Measurements from ENCODE around the gene GFOD1. TPM values are rescaled to one million over a fixed set of nuclear protein-coding genes. Genes with fewer than 3 reads are reported as not detected.

GFOD1 gene
- total RNA-seq, 1 experiment from 2014 or later: 6.1 TPM

DNA sequence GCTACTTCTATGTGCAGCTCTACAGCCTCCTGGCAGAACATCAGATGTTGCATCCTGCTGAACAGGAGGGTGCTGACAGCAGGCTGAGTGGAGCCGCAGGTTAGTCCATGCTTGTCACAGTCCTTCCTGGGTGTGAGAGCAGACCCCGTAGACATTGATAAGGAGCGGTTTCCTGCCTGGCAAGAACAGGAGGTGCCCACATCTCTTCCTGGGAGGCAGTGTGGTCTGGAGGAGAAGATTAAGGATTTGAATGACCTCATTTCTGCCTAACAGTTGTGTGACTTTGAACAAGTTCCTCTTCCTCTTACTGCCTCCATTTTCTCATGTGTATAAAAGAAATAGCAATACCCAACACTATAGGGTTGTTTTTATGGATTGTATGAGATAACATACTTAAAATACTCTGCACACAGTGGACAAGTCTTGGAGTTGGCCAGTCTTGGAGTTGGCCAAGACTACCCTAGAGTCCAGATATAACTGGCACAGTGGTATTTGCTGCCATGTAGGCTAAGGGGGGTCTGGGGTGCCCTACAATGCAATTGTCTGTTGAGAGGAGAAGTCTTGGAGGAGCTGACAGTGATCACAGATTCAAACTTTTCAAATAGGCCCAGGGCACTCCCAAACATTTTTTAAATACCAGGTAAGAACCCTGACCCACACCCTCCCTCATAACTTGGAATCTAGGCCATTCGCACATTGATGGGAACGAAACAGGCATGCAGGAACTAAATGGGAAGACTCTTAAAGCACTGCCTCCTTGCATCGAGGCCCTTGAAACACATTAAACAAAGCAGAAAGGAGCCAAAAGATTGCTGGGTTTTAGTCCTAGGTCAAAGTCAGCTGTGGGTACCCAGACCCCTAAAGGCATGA, 126.5 kb downstream of the GFOD1 start:
- no peak overlapping the region for H3K56ac ChIP-seq (ENCODE audit: insufficient read length, low read depth, low read length)
- H3K4me2 ChIP-seq (ENCODE audit: insufficient read depth, insufficient read length, low read length): no peak overlapping the region

More for the DNA sequence above, 126.5 kb downstream of the GFOD1 start:
- Histone ChIP-seq H3K79me2 (ENCODE audit: insufficient read depth, low read length) (no peaks in the 10 kb centered on the region), H3K18ac (ENCODE audit: insufficient read length, low read depth, low read length) (no peak overlapping the region), H2BK120ac (ENCODE audit: low read depth, low read length, poor library complexity, severe bottlenecking) (no peak overlapping the region), H2BK5ac (ENCODE audit: insufficient read length, low read length) (no peak overlapping the region), H3K27ac (ENCODE audit: insufficient read length, low read depth, low read length) (no peak overlapping the region), H4K8ac (replicated peaks; ENCODE audit: insufficient read length, low read depth, low read length) (no peak overlapping the region), H3K9me3 (ENCODE audit: control insufficient read depth, low read depth, low read length) (no peaks in the 10 kb centered on the region), H3K23me2 (ENCODE audit: insufficient read length, low read depth, low read length, poor library complexity, severe bottlenecking) (no peaks in the 10 kb centered on the region), H3K23ac (ENCODE audit: insufficient read length, low read depth, low read length) (no peak overlapping the region), H3K4ac (ENCODE audit: low read depth, low read length) (no peak overlapping the region), H4K91ac (ENCODE audit: insufficient read length, low read depth, low read length) (no peak overlapping the region), H2BK20ac (ENCODE audit: low read depth, low read length, poor library complexity, severe bottlenecking) (no peak overlapping the region), H3K79me1 (ENCODE audit: insufficient read depth, low read depth, low read length, poor library complexity, severe bottlenecking) (no peaks in the 10 kb centered on the region), H4K20me1 (ENCODE audit: control insufficient read depth, insufficient read depth, insufficient read length) (no peaks in the 10 kb centered on the region), H3K27me3 (ENCODE audit: insufficient read depth, low read length) (no peaks in the 10 kb centered on the region), H3K9ac (ENCODE audit: extremely low read depth, insufficient read length, low read length) (no peak overlapping the region), H2BK15ac (ENCODE audit: low read depth, low read length) (no peak overlapping the region), H2AK5ac (ENCODE audit: insufficient read length, low read length) (no peak overlapping the region), H2BK12ac (ENCODE audit: insufficient read length, low read depth, low read length) (no peak overlapping the region), H2AFZ (ENCODE audit: low read length) (no peak overlapping the region), H3K4me1 (ENCODE audit: insufficient read depth, low read length) (peaks cover 3% of the 10 kb centered on the region; the same call in 1 of the 2 replicates), H4K5ac (ENCODE audit: insufficient read length, low read depth, low read length) (no peak overlapping the region), H3K14ac (ENCODE audit: insufficient read depth, low read length) (no peak overlapping the region), H3T11ph (ENCODE audit: low read length) (no peak overlapping the region)
- Mint-ChIP-seq H3K27ac (no peak overlapping the region), H3K36me3 (ENCODE audit: insufficient read depth in 1 of 3, low read depth in 3 of 3) (peaks cover 0 to 5% (median 2%) of the 10 kb centered on the region in 3 experiments; a peak in 1 of 7 replicates), H3K4me3 (no peak overlapping the region), H3K9me3 (no peaks in the 10 kb centered on the region), H3K27me3 (ENCODE audit: low read depth) (no peaks in the 10 kb centered on the region), H3K4me1 (peaks cover 32 to 39% of the 10 kb centered on the region in 2 experiments)
- no peak for DNase-seq
- no CpG with 5 or more reads among the region's 6 CpGs for WGBS (ENCODE audit: extremely low coverage, insufficient read length, low lambda C conversion rate)
- TF ChIP-seq CTCF (conservative IDR thresholded peaks at IDR 0.05): no peak
